ENCODE measurements around the gene SEPHS2.

GRCh38 chr16:30430428-30430970, 15.2 kb downstream of the SEPHS2 start:
- TF ChIP-seq POLR2A (IDR thresholded peaks at IDR 0.05; ENCODE audit: low read depth): no peak
- no peak for TF ChIP-seq POLR2AphosphoS5 (IDR thresholded peaks at IDR 0.05)
- no peak for TF ChIP-seq EP300 (IDR thresholded peaks at IDR 0.05)
- peak in 1 of 3 experiments; percentile 22 for TF ChIP-seq CTCF (IDR thresholded peaks at IDR 0.05)
